HG02763 (cell line): Measurements from ENCODE around the gene INPP5E.

Source experiments
- ATAC-seq: cut with Tn5 transposase; IDR thresholded peaks from one replicate; pipeline ENCODE4 v1.9.1; 2021; ENCODE audit warnings: mild to moderate bottlenecking, moderate library complexity; ENCODE audit not compliant: unreplicated experiment

INPP5E gene

GRCh38 chr9:136474021-136474640 is 34.5 kb upstream of the INPP5E start:
- ATAC-seq, result no peak

- no peak for ATAC-seq
Measured at GRCh38 chr9:136473354-136473721, 33.7 kb upstream of the INPP5E start.

- ATAC-seq, result no peak
Measured at GRCh38 chr9:136472640-136473353, 33.2 kb upstream of the INPP5E start.

GRCh38 chr9:136471802-136472487 is 32.3 kb upstream of the INPP5E start:
- no peak for ATAC-seq

GRCh38 chr9:136470792-136471469 is 31.3 kb upstream of the INPP5E start:
- ATAC-seq, result no peak

GRCh38 chr9:136470356-136470755 is 30.7 kb upstream of the INPP5E start:
- no peak for ATAC-seq

- ATAC-seq, result no peak
Measured at GRCh38 chr9:136467766-136468165, 28.1 kb upstream of the INPP5E start.

- no peak for ATAC-seq
Measured at GRCh38 chr9:136466155-136466541, 26.5 kb upstream of the INPP5E start.

GRCh38 chr9:136465500-136466154 is 26.0 kb upstream of the INPP5E start:
- no peak for ATAC-seq

- no peak for ATAC-seq
Measured at GRCh38 chr9:136464241-136464640, 24.6 kb upstream of the INPP5E start.

GRCh38 chr9:136463578-136463977 is 23.9 kb upstream of the INPP5E start:
- ATAC-seq, result no peak

GRCh38 chr9:136462664-136463063 is 23.0 kb upstream of the INPP5E start:
- no peak for ATAC-seq

GRCh38 chr9:136460772-136461325 is 21.2 kb upstream of the INPP5E start:
- ATAC-seq, result no peak

- ATAC-seq, result no peak
Measured at GRCh38 chr9:136459425-136459824, 19.8 kb upstream of the INPP5E start.

GRCh38 chr9:136457326-136457725 is 17.7 kb upstream of the INPP5E start:
- no peak for ATAC-seq

GRCh38 chr9:136456258-136456657 is 16.6 kb upstream of the INPP5E start:
- ATAC-seq, result no peak

GRCh38 chr9:136455043-136456002 is 15.7 kb upstream of the INPP5E start:
- no peak for ATAC-seq

- no peak for ATAC-seq
Measured at GRCh38 chr9:136454026-136454796, 14.6 kb upstream of the INPP5E start.

- no peak for ATAC-seq
Measured at GRCh38 chr9:136453326-136453725, 13.7 kb upstream of the INPP5E start.
